ENCODE results near the gene TRIM7. TPM values are rescaled to one million over a fixed set of nuclear protein-coding genes. Genes with fewer than 3 reads are reported as not detected.

The TRIM7 gene
- total and polyA plus RNA-seq, 9 of the 15 experiments (the other 6 are each of a cell fraction or from before 2014, with no cell fraction given): 2.6 to 14.9 (median 8.9) TPM

- peak; percentile 76; the same call in 1 of the 2 replicates for TF ChIP-seq RFX5 (IDR thresholded peaks at IDR 0.05; ENCODE audit: low read depth, low read length)
- peak; percentile 95 for TF ChIP-seq RBM22 (IDR thresholded peaks at IDR 0.05; ENCODE audit: low read depth, low read length, poor library complexity, severe bottlenecking)
- peak; percentile 35; the same call in 1 of the 2 replicates for TF ChIP-seq SPI1 (IDR thresholded peaks at IDR 0.05; ENCODE audit: borderline replicate concordance, low read depth, low read length)
- peak; percentile 83; the same call in 1 of the 2 replicates for TF ChIP-seq ZNF740 (CRISPR knock-in tag; IDR thresholded peaks at IDR 0.05)
- TF ChIP-seq ZNF740 (tag; IDR thresholded peaks at IDR 0.05): no peak
- peak; percentile 56 for TF ChIP-seq ZBTB8A (IDR thresholded peaks at IDR 0.05; ENCODE audit: partially characterized antibody)
- TF ChIP-seq PREB (CRISPR knock-in tag; IDR thresholded peaks at IDR 0.05): 0 out of 2 replicates have a peak, but pooled peaks have one; percentile 18
- peak; percentile 54; the same call in 1 of the 2 replicates for TF ChIP-seq NCOA1 (IDR thresholded peaks at IDR 0.05; ENCODE audit: low read depth)
- peak; percentile 75; the same call in 1 of the 2 replicates for TF ChIP-seq E2F3 (CRISPR knock-in tag; IDR thresholded peaks at IDR 0.05)
- peak in 1 of 2 experiments; percentile 70; a peak in 1 of 4 replicates for TF ChIP-seq TEAD1 (CRISPR knock-in tag; IDR thresholded peaks at IDR 0.05)
- TF ChIP-seq KLF6 (CRISPR knock-in tag; IDR thresholded peaks at IDR 0.05; ENCODE audit: borderline replicate concordance): 0 out of 2 replicates have a peak, but pooled peaks have one; percentile 54
- TF ChIP-seq SIN3A (IDR thresholded peaks at IDR 0.05; ENCODE audit: borderline replicate concordance in 2 of 2, control insufficient read depth in 1 of 2, low read depth in 2 of 2, low read length in 2 of 2): peak in 1 of 2 experiments; percentile 41; a peak in 2 of 4 replicates
- TF ChIP-seq CREBBP (IDR thresholded peaks at IDR 0.05; ENCODE audit: low read depth, low read length): no peak
- TF ChIP-seq E2F1 (CRISPR knock-in tag; IDR thresholded peaks at IDR 0.05): peak; percentile 61; the same call in 1 of the 2 replicates
- peak; percentile 46; the same call in 1 of the 2 replicates for TF ChIP-seq KDM2B (CRISPR knock-in tag; IDR thresholded peaks at IDR 0.05)
- peak; percentile 51 for TF ChIP-seq POLR2A (conservative IDR thresholded peaks at IDR 0.05)
- peak; percentile 90 for TF ChIP-seq ATF6 (CRISPR knock-in tag; IDR thresholded peaks at IDR 0.05)
- TF ChIP-seq CEBPB (tag; IDR thresholded peaks at IDR 0.05): peak; percentile 53; the same call in 1 of the 2 replicates
- TF ChIP-seq MAX (CRISPR knock-in tag; IDR thresholded peaks at IDR 0.05): peak; percentile 87
- TF ChIP-seq NCOA6 (IDR thresholded peaks at IDR 0.05): no peak
Measured at GRCh38 chr5:181221792-181222629, 17.0 kb upstream of the TRIM7 start (continued).
